PC-9 (cell line): ENCODE measurements around the gene ATP13A5. TPM values are rescaled to one million over a fixed set of nuclear protein-coding genes. Genes with fewer than 3 reads are reported as not detected.

ENCODE experiments used
- BruUV-seq: library from RNA; stranded (reverse); fragments of 400-500 nt; replicated peaks from 2 replicates; lab custom pipeline; 2021; lab: Mats Ljungman, UMichigan
- CTCF ChIA-PET: fragments of 300-600 bp; sonication (Branson Sonifier 250); formaldehyde crosslinking; loops from one replicate; lab custom pipeline; 2022; ENCODE audit warnings: antibody characterized with exemption; lab: Charles Lee
- POLR2A ChIA-PET: fragments of 300-600 bp; sonication (Branson Sonifier 250); formaldehyde crosslinking; loops from one replicate; lab custom pipeline; 2022; ENCODE audit warnings: antibody characterized with exemption; ENCODE audit not compliant: unreplicated experiment; lab: Charles Lee
- DNase-seq, 2 experiments: peaks; one replicate each; pipeline versions ENCODE4 v3.0.0 to v3.0.0-alpha.2; 2015 to 2022; ENCODE audit warnings: mixed read lengths in 1 of 2
- H2AFZ ChIP-seq: fragments of 200-600 bp; sonication (generic); 2 replicates; pipeline ENCODE4 v1.8.1; 2017; ENCODE audit warnings: antibody characterized with exemption
- H3F3A ChIP-seq: fragments of 200-600 bp; sonication (generic); 2 replicates; pipeline ENCODE4 v1.8.1; 2017; ENCODE audit warnings: antibody characterized with exemption, mild to moderate bottlenecking, low read depth; ENCODE audit not compliant: insufficient read depth
- H3K27ac ChIP-seq: fragments of 200-600 bp; sonication (generic); 2 replicates; pipeline ENCODE4 v1.6.1; 2016; ENCODE audit warnings: mixed run types
- H3K27me3 ChIP-seq: fragments of 200-600 bp; sonication (generic); 2 replicates; pipeline ENCODE4 v1.6.1; 2016; ENCODE audit warnings: low read depth, mixed run types; ENCODE audit not compliant: insufficient read depth
- H3K36me3 ChIP-seq: fragments of 200-600 bp; sonication (generic); 2 replicates; pipeline ENCODE4 v1.6.1; 2016; ENCODE audit warnings: low read depth, mixed run types
- H3K4me1 ChIP-seq: fragments of 200-600 bp; sonication (generic); replicated peaks from 2 replicates; pipeline ENCODE4 v1.6.1; 2016; ENCODE audit warnings: mixed run types; ENCODE audit not compliant: insufficient read depth
- H3K4me2 ChIP-seq: fragments of 200-600 bp; sonication (generic); 2 replicates; pipeline ENCODE4 v1.6.1; 2017; ENCODE audit warnings: mixed run types
- H3K4me3 ChIP-seq: fragments of 200-600 bp; sonication (generic); 2 replicates; pipeline ENCODE4 v1.6.1; 2016; ENCODE audit warnings: mixed run types
- H3K79me2 ChIP-seq: fragments of 200-600 bp; sonication (generic); 2 replicates; pipeline ENCODE4 v1.6.1; 2017; ENCODE audit warnings: low read depth, mixed run types
- H3K9me2 ChIP-seq: fragments of 200-600 bp; sonication (generic); 2 replicates; pipeline ENCODE4 v1.8.1; 2017; ENCODE audit warnings: mild to moderate bottlenecking; ENCODE audit not compliant: insufficient read depth
- H3K9me3 ChIP-seq: fragments of 200-600 bp; sonication (generic); 2 replicates; pipeline ENCODE4 v1.8.1; 2016; ENCODE audit warnings: low read depth; ENCODE audit not compliant: insufficient read depth
- H4K20me1 ChIP-seq: fragments of 200-600 bp; sonication (generic); 2 replicates; pipeline ENCODE4 v1.8.1; 2017; ENCODE audit not compliant: insufficient read depth
- CTCF ChIP-seq: fragments of 200-600 bp; sonication (generic); conservative IDR thresholded peaks from 2 replicates; pipeline ENCODE4 v1.6.1; 2017; ENCODE audit warnings: mixed run types, antibody characterized with exemption, mild to moderate bottlenecking, moderate library complexity
- EZH2 ChIP-seq: fragments of 200-600 bp; sonication (generic); IDR thresholded peaks from 2 replicates; pipeline ENCODE4 v1.8.0; 2017; ENCODE audit warnings: antibody characterized with exemption, low read depth
- intact Hi-C: fragments of 100-400 bp; cut with micrococcal nuclease; formaldehyde crosslinking; loops from one replicate; pipeline ENCODE4 v1.10.0; 2022; ENCODE audit not compliant: unreplicated experiment
- total RNA-seq: library from RNA; stranded (reverse); gene quantifications from 2 replicates; pipeline ENCODE4 v1.2.3, GENCODE V29; 2021

Gene ATP13A5
- total RNA-seq, 1 experiment from 2014 or later: not detected

- DNase-seq: no peak
- BruUV-seq: no TSS peak
- no peak overlapping the region for H3K4me2 ChIP-seq
- ChIA-PET POLR2A (no interaction called here), CTCF (no interaction called here)
- H3F3A ChIP-seq: no peaks in the 10 kb centered on the region
- H3K9me3 ChIP-seq: no peaks in the 10 kb centered on the region
- H3K79me2 ChIP-seq: no peaks in the 10 kb centered on the region
- H3K36me3 ChIP-seq: no peaks in the 10 kb centered on the region
- intact Hi-C loops: no loop called here
- H3K4me3 ChIP-seq: no peak overlapping the region
- 0 out of 2 replicates have a peak, but pooled peaks cover 9% of the 10 kb centered on the region for H3K4me1 ChIP-seq
- TF ChIP-seq CTCF: no peak
- no peak for TF ChIP-seq EZH2
- no peak overlapping the region for H3K27ac ChIP-seq
- H3K9me2 ChIP-seq: no peaks in the 10 kb centered on the region
- H3K27me3 ChIP-seq: peaks cover 53% of the 10 kb centered on the region
- no peaks in the 10 kb centered on the region for H4K20me1 ChIP-seq
- H2AFZ ChIP-seq: no peak overlapping the region
Observed at GRCh38 chr3:193387596-193387995, 9.0 kb upstream of the ATP13A5 start.

GRCh38 chr3:193377591-193377990, 962 bp downstream of the ATP13A5 start:
- H3K79me2 ChIP-seq: no peaks in the 10 kb centered on the region
- H3F3A ChIP-seq: no peaks in the 10 kb centered on the region
- H2AFZ ChIP-seq: no peak overlapping the region
- no peaks in the 10 kb centered on the region for H3K9me2 ChIP-seq
- H3K4me3 ChIP-seq: no peak overlapping the region
- H3K9me3 ChIP-seq: no peaks in the 10 kb centered on the region; the same call in 1 of the 2 replicates
- no peak overlapping the region for H3K4me2 ChIP-seq
- H3K4me1 ChIP-seq: no peaks in the 10 kb centered on the region
- BruUV-seq: no TSS peak
- H4K20me1 ChIP-seq: no peaks in the 10 kb centered on the region
- intact Hi-C loops: no loop called here
- TF ChIP-seq CTCF (no peak), EZH2 (no peak)
- peaks cover 41% of the 10 kb centered on the region; the same call in 1 of the 2 replicates for H3K27me3 ChIP-seq
- ChIA-PET POLR2A (no interaction called here), CTCF (no interaction called here)
- DNase-seq: no peak
- no peaks in the 10 kb centered on the region for H3K36me3 ChIP-seq
- H3K27ac ChIP-seq: no peak overlapping the region

- BruUV-seq: no TSS peak
- Histone ChIP-seq H3F3A (no peaks in the 10 kb centered on the region), H3K27me3 (peaks cover 52% of the 10 kb centered on the region), H3K4me3 (no peak overlapping the region), H3K9me3 (no peaks in the 10 kb centered on the region; the same call in 1 of the 2 replicates), H3K79me2 (no peaks in the 10 kb centered on the region), H3K36me3 (no peaks in the 10 kb centered on the region), H3K4me2 (no peak overlapping the region), H2AFZ (no peak overlapping the region), H4K20me1 (no peaks in the 10 kb centered on the region), H3K27ac (no peak overlapping the region), H3K4me1 (no peaks in the 10 kb centered on the region), H3K9me2 (no peaks in the 10 kb centered on the region)
- intact Hi-C loops: no loop called here
- ChIA-PET POLR2A (no interaction called here), CTCF (no interaction called here)
- TF ChIP-seq CTCF (no peak), EZH2 (no peak)
- no peak for DNase-seq
Observed at GRCh38 chr3:193375614-193376013, 2.9 kb downstream of the ATP13A5 start.
